ENCODE measurements around the gene SMCR8.
"Not testable (repeated sequence)": the region's sequence is repeated elsewhere in the genome, so short reads cannot be mapped to it uniquely, and the experiment has no call there.

Gene SMCR8

GRCh38 chr17:18315961-18316360, 868 bp downstream of the SMCR8 start:
- DNase-seq (ENCODE audit: low read depth, low spot score) = no peak

- no peak for DNase-seq (ENCODE audit: low read depth, low spot score)
Measured at GRCh38 chr17:18318117-18318516, 3.0 kb downstream of the SMCR8 start.

- no peak for DNase-seq (ENCODE audit: low read depth, low spot score)
Measured at GRCh38 chr17:18318771-18319450, 3.8 kb downstream of the SMCR8 start.

GRCh38 chr17:18319604-18320256, 4.6 kb downstream of the SMCR8 start:
- DNase-seq (ENCODE audit: low read depth, low spot score) = no peak

GRCh38 chr17:18320301-18320700, 5.2 kb downstream of the SMCR8 start:
- no peak for DNase-seq (ENCODE audit: low read depth, low spot score)

- no peak for DNase-seq (ENCODE audit: low read depth, low spot score)
Measured at GRCh38 chr17:18321309-18321708, 6.2 kb downstream of the SMCR8 start.

GRCh38 chr17:18322522-18322921, 7.4 kb downstream of the SMCR8 start:
- DNase-seq (ENCODE audit: low read depth, low spot score) = no peak

GRCh38 chr17:18323007-18323406, 7.9 kb downstream of the SMCR8 start:
- no peak for DNase-seq (ENCODE audit: low read depth, low spot score)

- DNase-seq (ENCODE audit: low read depth, low spot score) = no peak
Measured at GRCh38 chr17:18323507-18324139, 8.5 kb downstream of the SMCR8 start.

- DNase-seq (ENCODE audit: low read depth, low spot score) = no peak
Measured at GRCh38 chr17:18324140-18325050, 9.3 kb downstream of the SMCR8 start.

- no peak for DNase-seq (ENCODE audit: low read depth, low spot score)
Measured at GRCh38 chr17:18326039-18326438, 10.9 kb downstream of the SMCR8 start.

- DNase-seq (ENCODE audit: low read depth, low spot score) = no peak
Measured at GRCh38 chr17:18326572-18326971, 11.5 kb downstream of the SMCR8 start.

- DNase-seq (ENCODE audit: low read depth, low spot score) = no peak
Measured at GRCh38 chr17:18327093-18327492, 12.0 kb downstream of the SMCR8 start.

GRCh38 chr17:18327556-18327955, 12.5 kb downstream of the SMCR8 start:
- DNase-seq (ENCODE audit: low read depth, low spot score) = no peak

- no peak for DNase-seq (ENCODE audit: low read depth, low spot score)
Measured at GRCh38 chr17:18328643-18329204, 13.6 kb downstream of the SMCR8 start.

GRCh38 chr17:18331879-18332278, 16.8 kb downstream of the SMCR8 start:
- DNase-seq (ENCODE audit: low read depth, low spot score) = no peak

GRCh38 chr17:18332909-18333489, 17.9 kb downstream of the SMCR8 start:
- no peak for DNase-seq (ENCODE audit: low read depth, low spot score)

- DNase-seq (ENCODE audit: low read depth, low spot score) = not testable (repeated sequence)
Measured at GRCh38 chr17:18338158-18338557, 23.1 kb downstream of the SMCR8 start.

GRCh38 chr17:18339933-18340332, 24.8 kb downstream of the SMCR8 start:
- DNase-seq (ENCODE audit: low read depth, low spot score) = no peak

- DNase-seq (ENCODE audit: low read depth, low spot score) = no peak
Measured at GRCh38 chr17:18344021-18344420, 28.9 kb downstream of the SMCR8 start.

- no peak for DNase-seq (ENCODE audit: low read depth, low spot score)
Measured at GRCh38 chr17:18353541-18353940, 38.4 kb downstream of the SMCR8 start.

Measured in activated naive CD8-positive, alpha-beta T cell treated with anti-CD3 and anti-CD28 coated beads, Interleukin-2, amount 50 U/mL, for 16 hours (primary cell).